DOHH2 (cell line): ENCODE data around the gene FCER1G.

Experiments used
- H3F3A ChIP-seq: fragments of 200-600 bp; sonication (generic), shearing (Covaris generic); 2 replicates; pipeline ENCODE4 v1.6.0; 2016; ENCODE audit warnings: antibody characterized with exemption, mild to moderate bottlenecking; ENCODE audit not compliant: control insufficient read depth, insufficient read depth
- H3K27ac ChIP-seq: fragments of 200-600 bp; sonication (generic); 2 replicates; pipeline ENCODE4 v1.5.1; 2014; ENCODE audit warnings: low read depth, mild to moderate bottlenecking, low read length, moderate library complexity
- H3K27me3 ChIP-seq: fragments of 200-600 bp; sonication (generic); 2 replicates; pipeline ENCODE4 v1.6.1; 2014; ENCODE audit warnings: mild to moderate bottlenecking, low read length, mixed read lengths; ENCODE audit not compliant: control insufficient read depth
- H3K36me3 ChIP-seq: fragments of 200-600 bp; sonication (generic); 2 replicates; pipeline ENCODE4 v1.6.1; 2014; ENCODE audit warnings: mild to moderate bottlenecking, low read length, moderate library complexity, mixed read lengths; ENCODE audit not compliant: control insufficient read depth
- H3K4me1 ChIP-seq: fragments of 200-600 bp; sonication (generic); 2 replicates; pipeline ENCODE4 v1.6.1; 2014; ENCODE audit warnings: mild to moderate bottlenecking, low read length, mixed read lengths; ENCODE audit not compliant: control insufficient read depth
- H3K4me2 ChIP-seq: fragments of 200-600 bp; sonication (generic); 2 replicates; pipeline ENCODE4 v1.6.0; 2014; ENCODE audit warnings: mild to moderate bottlenecking, low read length, moderate library complexity
- H3K4me3 ChIP-seq: fragments of 200-600 bp; sonication (generic); 2 replicates; pipeline ENCODE4 v1.5.1; 2014; ENCODE audit warnings: mild to moderate bottlenecking, low read length, mixed read lengths
- H3K79me2 ChIP-seq: fragments of 200-600 bp; sonication (generic); 2 replicates; pipeline ENCODE4 v1.6.1; 2014; ENCODE audit warnings: mild to moderate bottlenecking, low read length, mixed read lengths; ENCODE audit not compliant: control insufficient read depth
- H3K9me2 ChIP-seq: fragments of 200-600 bp; sonication (generic); replicated peaks from 2 replicates; pipeline ENCODE4 v1.6.1; 2014; ENCODE audit warnings: mild to moderate bottlenecking, low read length, mixed read lengths; ENCODE audit not compliant: control insufficient read depth
- H3K9me3 ChIP-seq: fragments of 200-600 bp; sonication (generic); 2 replicates; pipeline ENCODE4 v1.6.1; 2014; ENCODE audit warnings: antibody characterized with exemption, low read length, mixed read lengths; ENCODE audit not compliant: control insufficient read depth, insufficient read depth
- H4K20me1 ChIP-seq: fragments of 200-600 bp; sonication (generic); 2 replicates; pipeline ENCODE4 v1.6.0; 2014; ENCODE audit warnings: low read depth, mild to moderate bottlenecking, antibody characterized with exemption, low read length, moderate library complexity; ENCODE audit not compliant: control insufficient read depth, insufficient read depth
- CTCF ChIP-seq: fragments of 200-600 bp; sonication (generic); IDR thresholded peaks from one replicate; pipeline ENCODE4 v1.5.1; 2014; ENCODE audit warnings: antibody characterized with exemption, mild to moderate bottlenecking, low read depth, low read length; ENCODE audit not compliant: poor library complexity, severe bottlenecking
- EZH2phosphoT487 ChIP-seq: fragments of 200-600 bp; sonication (generic); IDR thresholded peaks from 2 replicates; pipeline ENCODE4 v1.6.1; 2017; ENCODE audit warnings: borderline replicate concordance, mild to moderate bottlenecking, antibody characterized with exemption, low read length, moderate library complexity, mixed read lengths

FCER1G gene

GRCh38 chr1:161215076-161215475, at the start of gene FCER1G:
Gene FCER1G, plus strand, starts transcription at chr1:161215295. Its CDS starts 27 bp downstream, at chr1:161215322.
- H3K27ac ChIP-seq, result no peak within 1 kb of the TSS
- no peak for TF ChIP-seq CTCF
- no peak for TF ChIP-seq EZH2phosphoT487
- no peaks in the 10 kb centered on the region for H3K9me2 ChIP-seq
- no peak within 1 kb of the TSS for H3K4me3 ChIP-seq
- H3K36me3 ChIP-seq, result peaks cover 43% of the 10 kb centered on the region
- H3K27me3 ChIP-seq, result no peaks in the 10 kb centered on the region
- H4K20me1 ChIP-seq, result no peaks in the 10 kb centered on the region
- no peak within 1 kb of the TSS for H3K4me2 ChIP-seq
- H3K4me1 ChIP-seq, result peaks cover 29% of the 10 kb centered on the region
- H3F3A ChIP-seq, result peaks cover 3% of the 10 kb centered on the region
- H3K9me3 ChIP-seq, result no peaks in the 10 kb centered on the region
- H3K79me2 ChIP-seq, result no peaks in the 10 kb centered on the region

- Histone ChIP-seq H3K9me2 (no peaks in the 10 kb centered on the region), H3F3A (no peaks in the 10 kb centered on the region), H3K4me2 (peak within 1 kb of the TSS; percentile 77), H3K27me3 (no peaks in the 10 kb centered on the region), H3K4me1 (peaks cover 20% of the 10 kb centered on the region), H3K9me3 (no peaks in the 10 kb centered on the region), H3K4me3 (peak within 1 kb of the TSS; percentile 95), H3K27ac (peak within 1 kb of the TSS; percentile 41), H3K79me2 (peaks cover 8% of the 10 kb centered on the region), H3K36me3 (peaks cover 51% of the 10 kb centered on the region), H4K20me1 (no peaks in the 10 kb centered on the region)
- TF ChIP-seq EZH2phosphoT487 (no peak), CTCF (peak; percentile 95)
Measured at GRCh38 chr1:161165742-161166668, 49.1 kb upstream of the FCER1G start, which contains the start of gene PPOX. Gene PPOX, plus strand, starts transcription at chr1:161166426. Its CDS starts 422 bp downstream, at chr1:161166848.

GRCh38 chr1:161166669-161167548, 48.2 kb upstream of the FCER1G start:
- Histone ChIP-seq H3F3A (no peaks in the 10 kb centered on the region), H3K79me2 (peaks cover 8% of the 10 kb centered on the region), H3K4me2 (peak overlapping the region; percentile 77), H3K9me2 (no peaks in the 10 kb centered on the region), H3K27me3 (no peaks in the 10 kb centered on the region), H3K27ac (peak overlapping the region; percentile 35), H3K4me3 (peak overlapping the region; percentile 95), H3K36me3 (peaks cover 57% of the 10 kb centered on the region), H3K4me1 (peaks cover 20% of the 10 kb centered on the region), H4K20me1 (no peaks in the 10 kb centered on the region), H3K9me3 (no peaks in the 10 kb centered on the region)
- no peak for TF ChIP-seq EZH2phosphoT487
- TF ChIP-seq CTCF, result peak; percentile 6
